ENCODE data around the gene RALGPS1.

GRCh38 chr9:127079446-127080140 is 165.0 kb downstream of the RALGPS1 start:
- TF ChIP-seq RAD21 (conservative IDR thresholded peaks at IDR 0.05 in 1 of 2, IDR thresholded peaks at IDR 0.05 in 1 of 2) (no peak), POLR2A (IDR thresholded peaks at IDR 0.05; ENCODE audit: low read length) (no peak), SREBF2 (IDR thresholded peaks at IDR 0.05) (no peak), FOXS1 (CRISPR knock-in tag; IDR thresholded peaks at IDR 0.05) (no peak)

All from A549 (cell line).